ENCODE results near the gene GID8. TPM values are rescaled to one million over a fixed set of nuclear protein-coding genes. Genes with fewer than 3 reads are reported as not detected.
A peak's percentile ranks its signal among the peaks of the same experiment; 100 is the strongest.

GID8 gene
- total and polyA plus RNA-seq, 2 donors from 2014 or later = 16.4 to 37.3 TPM

DNA sequence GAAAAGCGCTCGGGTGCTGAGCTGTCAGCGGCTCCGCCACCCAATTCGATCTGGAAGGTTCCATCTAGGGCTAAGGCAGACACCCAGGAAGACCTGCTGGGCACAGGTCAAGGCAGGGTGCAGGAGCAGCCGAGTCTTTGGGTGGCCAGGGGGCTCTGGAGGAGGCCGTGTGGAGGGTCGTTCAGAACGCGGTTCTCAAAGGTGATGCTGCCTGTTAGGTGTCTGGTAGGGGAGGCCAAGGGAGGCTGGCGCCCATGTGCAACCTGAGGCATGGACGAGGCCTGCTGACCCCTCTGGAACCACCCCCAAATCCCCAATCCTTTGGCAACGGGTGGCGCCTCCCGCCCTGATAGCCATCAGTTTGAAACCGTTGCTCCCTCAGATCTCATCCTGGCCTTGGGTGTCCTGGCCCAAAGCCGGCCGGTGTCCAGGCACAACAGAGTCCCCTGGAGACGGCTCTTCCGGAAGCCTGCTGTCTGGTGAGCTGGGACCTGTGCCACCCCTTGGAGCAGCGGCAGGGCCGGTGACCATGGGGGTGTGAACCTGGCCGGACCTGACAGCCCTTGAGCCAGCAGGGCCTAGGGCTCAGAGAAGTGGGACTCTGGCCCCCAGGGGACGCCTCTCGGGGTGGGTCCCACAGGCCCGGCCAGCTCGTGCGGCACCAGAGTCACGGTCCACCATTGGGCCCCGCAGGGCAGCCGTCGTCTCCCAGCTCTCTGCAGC is 25.1 kb downstream of the GID8 start:
- Histone ChIP-seq H3K4me3 (ENCODE audit: low read length in 3 of 3) (no peak overlapping the region), H3K27ac (ENCODE audit: low read depth in 2 of 2, low read length in 2 of 2) (no peak overlapping the region), H3K9ac (ENCODE audit: low read length in 3 of 3) (no peak overlapping the region), H3K9me3 (ENCODE audit: control insufficient read depth in 2 of 3, insufficient read depth in 1 of 3, low read length in 3 of 3) (no peaks in the 10 kb centered on the region), H3K27me3 (ENCODE audit: control insufficient read depth, insufficient read depth, low read length) (no peaks in the 10 kb centered on the region), H3K36me3 (ENCODE audit: control insufficient read depth in 2 of 3, insufficient read depth in 3 of 3, low read length in 3 of 3) (no peaks in the 10 kb centered on the region), H3K4me1 (ENCODE audit: control insufficient read depth in 2 of 3, insufficient read depth in 2 of 3, low read depth in 1 of 3, low read length in 3 of 3) (no peaks in the 10 kb centered on the region)
- intact Hi-C loops (cut with DNase I) = no loop called here
- no peak for DNase-seq
- no peak for FAIRE-seq
- TF ChIP-seq, protein P1, sequence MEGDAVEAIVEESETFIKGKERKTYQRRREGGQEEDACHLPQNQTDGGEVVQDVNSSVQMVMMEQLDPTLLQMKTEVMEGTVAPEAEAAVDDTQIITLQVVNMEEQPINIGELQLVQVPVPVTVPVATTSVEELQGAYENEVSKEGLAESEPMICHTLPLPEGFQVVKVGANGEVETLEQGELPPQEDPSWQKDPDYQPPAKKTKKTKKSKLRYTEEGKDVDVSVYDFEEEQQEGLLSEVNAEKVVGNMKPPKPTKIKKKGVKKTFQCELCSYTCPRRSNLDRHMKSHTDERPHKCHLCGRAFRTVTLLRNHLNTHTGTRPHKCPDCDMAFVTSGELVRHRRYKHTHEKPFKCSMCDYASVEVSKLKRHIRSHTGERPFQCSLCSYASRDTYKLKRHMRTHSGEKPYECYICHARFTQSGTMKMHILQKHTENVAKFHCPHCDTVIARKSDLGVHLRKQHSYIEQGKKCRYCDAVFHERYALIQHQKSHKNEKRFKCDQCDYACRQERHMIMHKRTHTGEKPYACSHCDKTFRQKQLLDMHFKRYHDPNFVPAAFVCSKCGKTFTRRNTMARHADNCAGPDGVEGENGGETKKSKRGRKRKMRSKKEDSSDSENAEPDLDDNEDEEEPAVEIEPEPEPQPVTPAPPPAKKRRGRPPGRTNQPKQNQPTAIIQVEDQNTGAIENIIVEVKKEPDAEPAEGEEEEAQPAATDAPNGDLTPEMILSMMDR (IDR thresholded peaks at IDR 0.05; ENCODE audit: borderline replicate concordance, extremely low read depth, insufficient read depth) = no peak

DNA sequence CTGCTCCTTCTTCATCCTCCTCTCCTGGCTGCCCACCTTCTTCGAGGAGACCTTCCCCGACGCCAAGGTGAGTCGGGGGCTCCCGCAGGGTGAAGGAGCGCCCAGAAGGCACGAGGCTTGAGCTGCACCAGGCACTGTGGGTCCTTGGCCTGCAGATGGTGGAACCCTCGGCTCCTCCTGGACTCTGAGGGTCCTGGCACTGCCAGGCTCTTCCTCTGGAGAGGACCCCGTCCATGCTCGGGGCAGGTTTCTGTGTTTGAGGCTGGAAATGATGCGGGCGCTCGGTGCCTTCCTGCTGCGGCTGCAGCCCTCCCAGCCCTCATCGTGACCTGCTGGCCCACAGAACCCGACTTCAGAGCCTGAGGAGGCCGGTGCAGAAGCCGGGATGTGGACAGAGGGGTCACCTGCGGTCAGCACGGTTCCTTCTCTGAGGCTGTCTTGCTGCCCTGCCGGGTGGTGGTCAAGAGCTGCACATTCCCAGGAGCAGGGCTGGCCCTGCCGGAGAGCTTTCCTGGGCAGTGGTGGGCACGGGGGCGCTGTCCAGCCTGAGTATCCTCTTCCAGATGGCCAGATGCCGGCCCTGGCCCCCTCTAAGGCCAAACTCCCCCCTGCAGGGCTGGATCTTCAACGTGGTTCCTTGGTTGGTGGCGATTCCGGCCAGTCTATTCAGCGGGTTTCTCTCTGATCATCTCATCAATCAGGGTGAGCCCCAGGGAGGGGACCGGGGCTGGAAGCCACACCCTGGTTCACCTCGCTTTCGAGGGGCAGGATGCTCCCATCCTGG is 25.9 kb downstream of the GID8 start:
- DNase-seq (no peak), FAIRE-seq (no peak)
- no peak overlapping the region for H3K4me3 ChIP-seq (ENCODE audit: low read length in 3 of 3)
- no peak overlapping the region for H3K27ac ChIP-seq (ENCODE audit: low read depth in 2 of 2, low read length in 2 of 2)
- H3K27me3 ChIP-seq (ENCODE audit: control insufficient read depth, insufficient read depth, low read length) = no peaks in the 10 kb centered on the region
- no peaks in the 10 kb centered on the region for H3K4me1 ChIP-seq (ENCODE audit: control insufficient read depth in 2 of 3, insufficient read depth in 2 of 3, low read depth in 1 of 3, low read length in 3 of 3)
- no peaks in the 10 kb centered on the region for H3K36me3 ChIP-seq (ENCODE audit: control insufficient read depth in 2 of 3, insufficient read depth in 3 of 3, low read length in 3 of 3)
- intact Hi-C loops (cut with DNase I) = no loop called here
- H3K9me3 ChIP-seq (ENCODE audit: control insufficient read depth in 2 of 3, insufficient read depth in 1 of 3, low read length in 3 of 3) = no peaks in the 10 kb centered on the region
- TF ChIP-seq, protein P1 (IDR thresholded peaks at IDR 0.05; ENCODE audit: borderline replicate concordance, extremely low read depth, insufficient read depth) = no peak
- H3K9ac ChIP-seq (ENCODE audit: low read length in 3 of 3) = no peak overlapping the region

GRCh38 chr20:62964700-62965099 is 26.8 kb downstream of the GID8 start:
- TF ChIP-seq, protein P1 (IDR thresholded peaks at IDR 0.05; ENCODE audit: borderline replicate concordance, extremely low read depth, insufficient read depth) = no peak
- no peak overlapping the region for H3K4me3 ChIP-seq (ENCODE audit: low read length in 3 of 3)
- FAIRE-seq (no peak), DNase-seq (peak in 1 of 5 donors; percentile 51)
- H3K27me3 ChIP-seq (ENCODE audit: control insufficient read depth, insufficient read depth, low read length) = no peaks in the 10 kb centered on the region
- H3K9ac ChIP-seq (ENCODE audit: low read length in 3 of 3) = no peak overlapping the region
- no peaks in the 10 kb centered on the region for H3K9me3 ChIP-seq (ENCODE audit: control insufficient read depth in 2 of 3, insufficient read depth in 1 of 3, low read length in 3 of 3)
- no peaks in the 10 kb centered on the region for H3K36me3 ChIP-seq (ENCODE audit: control insufficient read depth in 2 of 3, insufficient read depth in 3 of 3, low read length in 3 of 3)
- no peaks in the 10 kb centered on the region for H3K4me1 ChIP-seq (ENCODE audit: control insufficient read depth in 2 of 3, insufficient read depth in 2 of 3, low read depth in 1 of 3, low read length in 3 of 3)
- H3K27ac ChIP-seq (ENCODE audit: low read depth in 2 of 2, low read length in 2 of 2) = no peak overlapping the region
- intact Hi-C loops (cut with DNase I) = no loop called here
